ENCODE measurements around the gene ARPC5L. TPM values are rescaled to one million over a fixed set of nuclear protein-coding genes. Genes with fewer than 3 reads are reported as not detected.

ARPC5L gene
- total and polyA plus RNA-seq, 10 donors = 33.6 to 75.3 (median 48.3) TPM

DNA sequence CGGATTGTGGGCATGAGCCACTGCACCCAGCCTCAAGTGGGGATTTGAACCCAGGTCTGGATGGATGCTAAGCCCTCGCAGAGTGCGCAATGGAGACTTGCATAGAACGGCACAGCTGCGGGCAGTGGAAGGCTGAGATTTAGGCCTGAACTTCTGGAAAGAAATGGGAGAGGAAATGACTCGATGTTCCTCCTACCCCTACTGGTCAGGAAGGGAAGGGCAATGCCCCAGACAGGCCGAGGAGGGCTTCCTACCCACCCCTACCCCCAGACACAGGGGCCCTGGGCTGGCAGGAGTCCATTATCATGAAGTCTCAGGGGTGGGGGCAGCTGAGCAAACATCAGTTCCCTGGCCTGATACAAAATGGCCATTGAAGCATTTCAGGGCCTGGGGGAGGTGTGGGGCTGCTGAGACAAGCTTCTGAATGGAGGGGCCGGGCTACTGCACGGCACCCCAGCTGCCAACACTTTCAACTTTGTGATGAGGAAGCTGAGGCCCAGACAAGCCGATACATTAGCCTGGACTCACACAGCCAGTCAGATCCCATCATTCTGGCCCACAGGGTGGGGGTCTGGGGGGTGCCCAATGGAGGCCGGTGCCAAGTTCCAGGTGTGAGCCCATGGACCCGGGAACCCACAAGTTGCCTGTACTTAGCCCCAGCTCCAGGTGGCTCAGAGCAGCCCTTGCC lies 22.2 kb upstream of the ARPC5L start:
- peaks cover 0 to 26% (median 3%) of the 10 kb centered on the region in 7 donors for H3K27me3 ChIP-seq (replicated peaks in 1 of 7)
- no peak for TF ChIP-seq POLR2A (IDR thresholded peaks at IDR 0.05)
- TF ChIP-seq, protein P1, sequence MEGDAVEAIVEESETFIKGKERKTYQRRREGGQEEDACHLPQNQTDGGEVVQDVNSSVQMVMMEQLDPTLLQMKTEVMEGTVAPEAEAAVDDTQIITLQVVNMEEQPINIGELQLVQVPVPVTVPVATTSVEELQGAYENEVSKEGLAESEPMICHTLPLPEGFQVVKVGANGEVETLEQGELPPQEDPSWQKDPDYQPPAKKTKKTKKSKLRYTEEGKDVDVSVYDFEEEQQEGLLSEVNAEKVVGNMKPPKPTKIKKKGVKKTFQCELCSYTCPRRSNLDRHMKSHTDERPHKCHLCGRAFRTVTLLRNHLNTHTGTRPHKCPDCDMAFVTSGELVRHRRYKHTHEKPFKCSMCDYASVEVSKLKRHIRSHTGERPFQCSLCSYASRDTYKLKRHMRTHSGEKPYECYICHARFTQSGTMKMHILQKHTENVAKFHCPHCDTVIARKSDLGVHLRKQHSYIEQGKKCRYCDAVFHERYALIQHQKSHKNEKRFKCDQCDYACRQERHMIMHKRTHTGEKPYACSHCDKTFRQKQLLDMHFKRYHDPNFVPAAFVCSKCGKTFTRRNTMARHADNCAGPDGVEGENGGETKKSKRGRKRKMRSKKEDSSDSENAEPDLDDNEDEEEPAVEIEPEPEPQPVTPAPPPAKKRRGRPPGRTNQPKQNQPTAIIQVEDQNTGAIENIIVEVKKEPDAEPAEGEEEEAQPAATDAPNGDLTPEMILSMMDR (IDR thresholded peaks at IDR 0.05 in 8 of 11, conservative IDR thresholded peaks at IDR 0.05 in 3 of 11) = peak in 9 of 11 experiments; percentile 26 to 53 (median 47)
- no peak for DNase-seq
- H3K4me1 ChIP-seq = peaks cover 0 to 26% (median 13%) of the 10 kb centered on the region in 6 donors
- 54 to 72% (median 56%) methylated on average over 7 to 12 of the region's 12 CpGs for WGBS, 5 donors
- H3K4me3 ChIP-seq = no peak overlapping the region
- H3K9me3 ChIP-seq = no peaks in the 10 kb centered on the region
- no peaks in the 10 kb centered on the region for H3K36me3 ChIP-seq
- peak overlapping the region in 4 of 8 donors; percentile 8 to 49 (median 21) for H3K27ac ChIP-seq
- intact Hi-C loops (cut with DNase I; ENCODE audit: low total_unique reads) = no loop called here

GRCh38 chr9:124840300-124840833 lies 21.6 kb upstream of the ARPC5L start:
- no peak overlapping the region for H3K4me3 ChIP-seq

GRCh38 chr9:124841075-124841821 lies 20.7 kb upstream of the ARPC5L start:
- H3K4me3 ChIP-seq = no peak overlapping the region
- no peak for DNase-seq
- H3K36me3 ChIP-seq = no peaks in the 10 kb centered on the region
- TF ChIP-seq POLR2AphosphoS5 (IDR thresholded peaks at IDR 0.05) (no peak), POLR2A (IDR thresholded peaks at IDR 0.05) (no peak)
- TF ChIP-seq, protein P1 (IDR thresholded peaks at IDR 0.05 in 8 of 11, conservative IDR thresholded peaks at IDR 0.05 in 3 of 11) = no peak
- peaks cover 0 to 26% (median 3%) of the 10 kb centered on the region in 7 donors for H3K27me3 ChIP-seq (replicated peaks in 1 of 7)
- H3K27ac ChIP-seq = no peak overlapping the region
- H3K4me1 ChIP-seq = peaks cover 0 to 18% (median 6%) of the 10 kb centered on the region in 6 donors
- intact Hi-C loops (cut with DNase I; ENCODE audit: low total_unique reads) = no loop called here
- H3K9me3 ChIP-seq = no peaks in the 10 kb centered on the region
- 82 to 91% (median 90%) methylated on average over 11 to 14 of the region's 14 CpGs for whole genome bisulfite sequencing, 5 donors

More at GRCh38 chr9:124840300-124840833, 21.6 kb upstream of the ARPC5L start:
- no peak for TF ChIP-seq POLR2A (IDR thresholded peaks at IDR 0.05)
- TF ChIP-seq POLR2AphosphoS5 (IDR thresholded peaks at IDR 0.05) = peak in 2 of 3 donors; percentile 14 to 33
- TF ChIP-seq, protein P1 (IDR thresholded peaks at IDR 0.05 in 8 of 11, conservative IDR thresholded peaks at IDR 0.05 in 3 of 11) = peak in 9 of 11 experiments; percentile 9 to 43 (median 29)
- peaks cover 0 to 20% (median 7%) of the 10 kb centered on the region in 6 donors for H3K4me1 ChIP-seq
- peak overlapping the region in 4 of 8 donors; percentile 8 to 49 (median 21) for H3K27ac ChIP-seq
- 62 to 78% (median 64%) methylated on average over 16 to 18 of the region's 18 CpGs for WGBS, 5 donors
- intact Hi-C loops (cut with DNase I; ENCODE audit: low total_unique reads) = no loop called here
- no peaks in the 10 kb centered on the region for H3K9me3 ChIP-seq
- no peak for DNase-seq
- H3K36me3 ChIP-seq = no peaks in the 10 kb centered on the region
- H3K27me3 ChIP-seq (replicated peaks in 1 of 7) = peaks cover 0 to 26% (median 3%) of the 10 kb centered on the region in 7 donors

All from spleen (tissue), 11 donors.